GM11168 (cell line): Measurements from ENCODE around the gene CTSL.
"Not testable (repeated sequence)": the region's sequence is repeated elsewhere in the genome, so short reads cannot be mapped to it uniquely, and the experiment has no call there.

Experiments used
- in situ Hi-C: fragments of 300-500 bp; cut with MboI; formaldehyde crosslinking; loops from one replicate; pipeline ENCODE4 v1.12.0; 2022; ENCODE audit warnings: low sequenced_read_pairs; ENCODE audit not compliant: unreplicated experiment

Gene CTSL

DNA sequence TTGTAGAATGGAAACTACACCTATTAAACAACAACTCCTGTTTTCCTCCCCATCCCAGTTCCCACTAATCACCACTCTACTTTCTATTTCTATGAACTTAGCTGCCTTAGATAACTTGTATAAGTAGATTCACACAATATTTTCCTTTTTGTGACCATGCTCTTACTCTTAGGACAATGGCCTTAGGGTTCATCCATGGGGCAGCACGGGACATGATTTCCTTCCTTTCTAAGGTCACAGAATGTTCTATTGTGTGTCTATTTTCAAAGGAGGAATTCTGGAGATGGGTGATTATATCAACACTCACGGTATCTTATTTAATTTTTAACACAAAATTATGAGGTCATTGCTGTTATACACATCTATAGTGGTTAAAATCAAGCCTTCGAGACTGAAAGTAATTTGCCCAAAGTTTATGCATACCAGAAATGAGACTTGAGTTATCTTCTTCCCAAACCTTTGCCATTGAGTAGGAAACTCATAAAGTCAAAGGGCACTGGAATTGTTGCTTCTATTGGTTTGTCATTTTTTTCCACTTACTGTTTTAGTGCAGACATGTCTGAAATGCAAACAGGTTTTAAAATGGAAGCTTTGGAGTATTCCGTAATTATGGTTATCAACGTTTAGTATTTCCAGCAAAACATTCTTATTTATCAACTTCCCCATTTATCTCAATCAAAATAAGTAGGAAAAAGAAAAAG, 23.6 kb downstream of the CTSL start:
- in situ Hi-C loops, result no loop called here

DNA sequence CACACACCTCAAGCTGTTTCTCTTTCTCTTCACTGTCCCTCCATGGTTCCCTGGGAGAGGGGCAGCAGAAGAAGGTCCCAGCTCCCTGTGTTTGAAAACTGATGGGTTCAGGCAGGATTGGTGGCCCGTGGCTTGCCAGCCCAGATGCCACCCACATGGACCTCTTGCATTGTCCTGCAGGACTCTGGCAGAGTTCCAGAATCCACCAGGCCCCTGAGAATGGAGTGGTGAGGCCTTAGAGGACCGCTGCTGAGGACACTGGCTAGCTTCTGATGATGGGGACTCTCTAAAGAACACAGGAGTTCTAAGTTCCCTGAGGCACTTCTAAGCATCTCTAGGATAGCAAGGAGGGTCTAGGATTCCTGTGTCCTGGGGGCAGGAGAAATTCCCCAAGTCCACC, 24.8 kb downstream of the CTSL start:
- in situ Hi-C loops, result no loop called here

DNA sequence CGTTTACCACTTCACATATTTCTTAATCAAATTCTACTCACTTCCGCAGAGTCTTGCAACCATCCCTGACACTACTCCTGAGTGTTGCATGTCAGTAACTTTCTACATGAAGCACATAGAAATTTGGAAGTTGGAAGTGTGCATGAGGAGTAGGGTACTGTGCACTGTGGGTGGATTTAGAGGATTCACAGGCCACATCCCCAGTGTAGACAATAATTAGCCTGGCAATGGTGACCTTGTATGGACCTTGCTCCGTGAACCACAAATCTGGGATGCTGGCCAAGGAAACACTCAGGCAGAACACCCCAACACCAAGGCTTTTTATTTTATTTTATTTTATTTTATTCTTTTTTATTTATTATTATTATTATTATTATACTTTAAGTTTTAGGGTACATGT, 25.5 kb downstream of the CTSL start:
- in situ Hi-C loops, result no loop called here

DNA sequence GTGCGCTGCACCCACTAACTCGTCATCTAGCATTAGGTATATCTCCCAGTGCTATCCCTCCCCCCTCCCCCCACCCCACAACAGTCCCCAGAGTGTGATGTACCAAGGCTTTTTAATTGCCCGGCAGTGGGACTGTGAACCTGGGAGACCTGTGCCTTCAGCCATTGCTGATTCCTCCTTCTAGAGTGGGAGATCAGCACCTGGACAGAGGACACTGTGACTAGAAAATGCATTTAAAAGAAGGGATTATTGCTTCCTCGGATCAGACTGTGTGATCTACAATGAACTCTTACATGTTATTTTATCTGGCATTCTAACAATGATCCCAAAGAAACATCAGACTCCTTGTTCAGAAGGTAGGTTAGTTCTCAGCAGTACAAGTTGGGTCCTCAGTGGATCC, 25.9 kb downstream of the CTSL start:
- in situ Hi-C loops, result no loop called here

DNA sequence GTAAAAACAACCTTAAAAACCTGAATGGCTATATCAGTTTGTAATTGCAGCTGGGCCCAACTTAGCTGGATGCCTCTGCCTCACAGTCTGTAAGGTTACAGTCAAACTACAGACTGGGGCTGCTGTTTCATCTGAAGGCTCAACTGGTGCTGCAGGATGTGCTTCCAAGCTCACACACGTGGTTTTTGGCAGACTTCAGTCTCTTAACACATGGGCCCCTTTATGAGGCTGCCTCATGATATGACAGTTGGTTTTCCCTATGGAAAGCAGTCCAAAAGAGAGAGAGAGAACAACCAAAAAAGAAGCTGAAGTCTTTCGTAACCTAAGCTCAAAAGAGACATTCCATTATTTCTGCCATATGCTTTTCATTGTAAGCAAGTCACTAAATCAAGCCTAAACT, 27.4 kb downstream of the CTSL start:
- in situ Hi-C loops, result no loop called here

DNA sequence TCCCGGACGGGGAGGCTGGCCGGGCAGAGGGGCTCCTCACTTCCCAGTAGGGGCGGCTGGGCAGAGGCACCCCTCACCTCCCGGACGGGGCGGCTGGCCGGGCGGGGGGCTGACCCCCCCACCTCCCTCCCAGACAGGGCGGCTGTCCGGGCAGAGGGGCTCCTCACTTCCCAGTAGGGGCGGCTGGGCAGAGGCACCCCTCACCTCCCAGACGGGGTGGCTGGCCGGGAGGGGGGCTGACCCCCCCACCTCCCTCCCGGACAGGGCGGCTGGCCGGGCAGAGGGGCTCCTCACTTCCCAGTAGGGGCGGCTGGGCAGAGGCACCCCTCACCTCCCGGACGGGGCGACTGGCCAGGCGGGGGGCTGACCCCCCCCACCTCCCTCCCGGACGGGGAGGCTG, 32.4 kb downstream of the CTSL start:
- in situ Hi-C loops, result not testable (repeated sequence)

DNA sequence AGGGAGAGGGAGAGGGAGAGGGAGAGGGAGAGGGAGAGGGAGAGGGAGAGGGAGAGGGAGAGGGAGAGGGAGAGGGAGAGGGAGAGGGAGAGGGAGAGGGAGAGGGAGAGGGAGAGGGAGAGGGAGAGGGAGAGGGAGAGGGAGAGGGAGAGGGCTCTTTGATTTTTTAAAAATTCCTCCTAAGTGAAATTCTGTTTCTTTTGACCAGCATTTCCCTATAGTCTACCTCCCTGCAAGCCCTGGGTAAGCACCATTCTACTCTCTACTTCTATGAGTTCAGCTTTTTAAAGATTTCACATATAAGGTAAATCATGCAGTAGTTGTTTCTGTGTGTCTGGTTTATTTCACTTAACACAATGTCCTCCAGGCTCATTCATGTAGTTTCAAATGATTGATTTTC, 34.1 kb downstream of the CTSL start:
- in situ Hi-C loops, result not testable (repeated sequence)

DNA sequence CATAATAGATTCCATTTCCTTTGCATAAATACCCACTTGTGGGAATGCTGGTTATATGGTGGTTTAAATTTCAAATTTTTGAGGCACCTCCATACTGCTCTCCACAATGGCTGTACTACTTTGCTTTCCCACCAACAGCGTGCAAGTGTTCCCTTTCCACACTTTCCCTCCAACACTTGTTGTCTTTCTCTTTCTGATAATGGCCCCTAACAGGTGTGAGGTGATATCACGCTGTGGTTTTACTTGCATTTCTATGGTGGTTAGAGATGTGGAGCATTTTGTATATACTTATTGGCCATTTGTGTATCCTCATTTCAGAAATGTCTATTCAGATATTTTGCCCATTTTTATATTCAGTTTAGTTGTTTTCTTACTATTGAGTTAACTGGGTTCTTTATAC, 34.6 kb downstream of the CTSL start:
- in situ Hi-C loops, result no loop called here

DNA sequence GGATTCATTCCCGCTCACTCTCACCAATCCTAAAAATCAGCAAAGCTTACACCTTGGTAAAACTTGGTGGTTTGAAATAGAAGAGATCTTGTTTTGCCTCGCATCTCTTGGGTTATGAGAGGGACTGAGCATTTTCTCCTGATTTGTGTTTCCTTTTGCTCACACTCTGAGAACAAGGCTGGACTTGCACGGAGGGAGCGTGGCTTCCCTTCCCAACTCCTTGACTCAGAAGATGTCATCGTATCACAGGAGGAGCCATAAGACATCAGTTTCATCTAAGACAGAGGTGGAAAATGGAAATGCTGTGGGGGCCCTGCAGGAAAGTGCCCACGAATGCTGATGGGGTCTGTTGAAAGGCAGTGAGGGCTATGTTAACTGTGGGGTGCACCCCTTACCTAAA, 37.4 kb downstream of the CTSL start:
- in situ Hi-C loops, result no loop called here

DNA sequence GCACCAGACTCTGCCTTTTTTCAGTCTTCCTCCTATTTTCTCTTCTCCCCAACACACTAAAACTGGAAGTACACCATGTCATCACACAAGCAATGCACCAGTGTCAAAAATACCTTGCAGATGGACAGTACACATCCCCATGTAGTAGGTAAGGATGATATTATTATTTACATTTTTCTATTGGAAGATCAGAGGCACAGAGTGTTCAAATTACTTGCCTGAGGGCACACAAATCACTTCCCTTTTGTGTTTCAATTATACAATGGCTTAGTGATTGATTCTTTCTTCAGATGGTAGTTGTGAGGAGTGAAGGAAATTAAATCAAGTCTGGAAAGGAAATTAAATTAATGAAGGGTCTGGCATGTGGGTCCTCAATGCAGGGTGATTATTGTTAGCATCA, 39.6 kb downstream of the CTSL start:
- in situ Hi-C loops, result no loop called here

DNA sequence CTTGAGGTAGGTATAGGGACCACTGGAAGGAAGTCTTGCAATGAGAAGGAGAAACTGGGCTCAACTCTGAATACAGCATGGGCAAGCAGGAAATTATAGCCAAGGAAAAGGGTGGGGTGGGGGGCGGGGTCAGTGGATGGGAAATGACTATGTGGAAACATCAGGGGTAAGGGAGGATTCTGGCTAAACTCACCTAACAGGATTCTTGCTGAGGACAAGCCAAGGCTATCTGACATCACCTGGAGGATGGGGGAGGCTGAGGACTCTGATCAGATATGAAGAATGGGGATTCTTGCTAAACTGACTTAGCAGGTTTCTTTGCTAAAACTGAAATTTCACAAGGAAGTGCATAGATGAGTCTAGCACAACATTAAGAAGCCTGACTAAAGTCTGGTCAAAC, 40.8 kb downstream of the CTSL start:
- in situ Hi-C loops, result no loop called here

DNA sequence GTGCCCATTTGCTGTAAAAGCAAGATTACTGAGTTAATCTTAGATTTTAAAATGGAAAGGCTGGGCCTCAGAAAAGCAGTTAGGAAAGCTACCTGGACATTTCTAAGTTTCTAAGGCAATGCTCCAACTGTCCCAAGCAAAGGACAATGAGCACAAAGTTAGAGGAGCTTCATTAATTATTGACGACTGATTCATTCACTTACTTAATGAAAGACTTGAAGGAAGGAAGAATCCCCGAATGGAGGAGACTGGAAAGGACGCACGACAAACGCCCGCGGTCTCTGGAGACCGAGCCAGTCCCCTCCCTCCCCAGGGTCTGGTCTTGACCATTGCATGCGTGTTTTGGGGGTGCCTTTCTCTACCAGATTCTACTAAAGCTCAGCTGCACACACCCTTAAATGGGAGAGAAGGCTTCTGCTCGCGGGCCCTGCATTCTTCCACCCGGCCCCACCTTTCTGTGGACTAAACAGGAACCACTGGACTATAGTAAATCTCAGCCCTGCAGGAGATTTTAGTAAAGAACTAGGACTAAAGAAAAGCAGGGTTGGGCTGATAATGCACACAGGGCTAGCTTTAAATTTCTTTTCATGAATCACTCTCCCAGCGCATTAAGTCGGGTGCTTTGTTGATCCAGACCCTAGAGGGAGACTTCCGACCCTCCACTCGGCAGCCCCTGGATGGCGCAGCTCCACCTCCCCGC, 44.8 kb downstream of the CTSL start:
- in situ Hi-C loops, result no loop called here

DNA sequence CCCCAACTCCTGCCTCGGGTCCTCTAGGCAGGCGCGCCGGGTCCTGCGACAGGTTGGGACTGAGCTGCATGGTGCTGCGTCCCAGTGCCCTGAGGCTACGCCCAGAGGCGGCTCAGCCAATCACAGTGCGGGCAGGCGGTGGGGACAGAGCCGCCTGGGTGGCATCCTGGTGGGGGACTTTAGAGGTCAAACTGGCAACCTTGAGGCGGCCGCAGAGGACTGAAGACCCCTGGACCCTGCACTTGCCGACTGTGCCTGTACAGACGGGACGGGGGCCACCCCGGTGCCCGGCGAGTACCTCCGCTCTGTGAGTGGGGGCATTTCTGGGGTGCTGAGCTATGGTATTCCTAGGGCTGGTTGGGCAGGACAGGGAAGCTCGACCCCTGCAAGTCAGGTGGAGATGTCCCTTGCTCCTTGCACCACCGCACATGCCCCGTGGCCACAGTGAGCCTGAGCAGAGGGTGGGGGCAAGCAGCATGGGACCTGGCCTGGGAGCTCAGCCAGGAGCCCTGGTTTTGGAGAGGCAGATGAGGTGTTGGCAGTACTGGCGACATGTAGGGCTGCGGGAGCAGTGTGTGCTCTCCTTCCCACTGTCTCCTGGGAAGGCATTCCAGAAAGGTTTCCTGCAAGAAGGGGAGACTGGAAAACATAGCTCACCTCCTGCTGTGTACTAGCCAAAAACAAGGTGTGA, 45.5 kb downstream of the CTSL start:
- in situ Hi-C loops, result no loop called here

DNA sequence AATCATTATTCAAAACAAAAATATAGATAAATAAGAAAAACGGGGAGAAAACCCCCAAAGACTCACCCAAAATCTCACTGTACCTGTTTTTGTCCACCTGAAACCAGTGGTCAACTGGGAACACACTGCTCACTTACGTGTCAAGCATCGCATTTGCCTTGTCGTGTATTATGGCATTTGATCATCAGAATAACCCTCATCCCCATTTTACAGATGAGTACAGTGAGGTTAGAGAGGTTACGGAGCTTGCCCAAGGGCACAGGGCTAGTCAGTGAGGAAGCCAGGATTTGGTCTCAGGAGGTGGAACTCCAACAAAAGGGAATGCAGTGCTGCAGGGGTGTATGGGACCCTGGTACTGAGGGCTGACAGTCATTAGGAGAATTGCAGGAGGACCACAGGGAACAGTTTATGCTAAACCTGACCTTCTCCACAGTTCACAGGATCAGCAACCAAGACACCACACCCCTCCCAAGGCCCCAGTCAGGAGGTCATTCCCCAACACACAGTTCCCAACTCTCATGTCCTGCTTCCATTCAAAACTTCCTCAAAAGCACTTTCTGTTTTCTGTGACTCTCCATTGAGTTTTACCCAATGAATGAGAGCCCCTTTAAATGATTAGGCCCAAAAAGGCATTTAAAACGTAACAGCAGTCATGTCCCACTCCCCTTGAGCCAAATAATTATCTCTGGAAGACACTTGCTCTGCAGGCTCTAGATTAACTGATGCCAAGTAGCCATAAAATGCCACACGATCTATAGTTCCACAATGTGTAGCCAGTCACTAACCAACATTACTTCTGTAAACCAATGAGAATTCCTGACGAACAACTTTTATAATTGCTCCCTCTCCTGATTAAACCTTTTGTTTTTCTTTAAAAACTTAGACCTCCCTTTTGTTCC, 50.8 kb downstream of the CTSL start:
- in situ Hi-C loops, result no loop called here

DNA sequence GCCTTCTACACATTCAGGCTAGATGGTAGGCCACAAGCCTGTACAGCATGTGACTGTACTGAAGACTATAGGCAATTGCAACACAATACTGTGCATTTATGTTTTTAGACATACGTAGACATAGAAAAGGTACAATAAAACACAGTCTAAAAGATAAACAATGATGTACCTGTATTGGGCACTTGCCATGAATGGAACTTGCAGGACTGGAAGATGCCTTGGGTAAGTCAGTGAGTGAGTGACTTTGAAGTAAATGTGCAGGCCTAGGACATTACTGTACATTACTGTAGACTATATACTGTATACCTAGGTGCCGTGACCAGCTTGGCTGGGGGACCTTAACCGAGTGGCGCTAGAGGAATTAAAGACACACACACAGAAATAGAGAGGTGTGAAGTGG, 53.1 kb downstream of the CTSL start:
- in situ Hi-C loops, result no loop called here
